H1 (cell line): ENCODE data around the gene ALPP. TPM values are rescaled to one million over a fixed set of nuclear protein-coding genes. Genes with fewer than 3 reads are reported as not detected.

Experiments
- CTCF ChIA-PET: fragments of 300-600 bp; sonication (Branson Sonifier 250); formaldehyde crosslinking; loops from one replicate; lab custom pipeline; 2021; ENCODE audit not compliant: partially characterized antibody; lab: Charles Lee
- POLR2A ChIA-PET: fragments of 300-600 bp; sonication (Branson Sonifier 250); formaldehyde crosslinking; loops from one replicate; lab custom pipeline; 2021; ENCODE audit warnings: inconsistent platforms; ENCODE audit not compliant: partially characterized antibody; lab: Charles Lee
- DNase-seq, 2 experiments: peaks; one replicate each; pipeline versions ENCODE4 v3.0.0 to v3.0.0-alpha.2; 2010 to 2022; ENCODE audit warnings: low spot score in 2 of 2, low read depth in 1 of 2, mixed read lengths in 1 of 2
- FAIRE-seq: peaks from 2 replicates; lab custom pipeline; 2011; peaks lifted over from hg19 to GRCh38; lab: Jason Lieb, UNC
- H2AFZ ChIP-seq: 2 replicates; pipeline ENCODE4 v1.8.1; 2012; ENCODE audit warnings: low read length, inconsistent platforms
- H2AK5ac ChIP-seq: 2 replicates; pipeline ENCODE4 v1.6.1; 2013; ENCODE audit warnings: low read depth, low read length
- H2BK120ac ChIP-seq: replicated peaks from 2 replicates; pipeline ENCODE3; 2013; ENCODE audit warnings: low read depth, low read length, inconsistent platforms
- H2BK12ac ChIP-seq: 2 replicates; pipeline ENCODE4 v1.6.1; 2013; ENCODE audit warnings: low read depth, low read length
- H2BK15ac ChIP-seq: 2 replicates; pipeline ENCODE4 v1.6.1; 2013; ENCODE audit warnings: low read length
- H2BK20ac ChIP-seq: 2 replicates; pipeline ENCODE4 v1.6.1; 2013; ENCODE audit warnings: low read length
- H2BK5ac ChIP-seq: 2 replicates; pipeline ENCODE4 v1.6.1; 2013; ENCODE audit warnings: low read depth, low read length
- H3K14ac ChIP-seq: 2 replicates; pipeline ENCODE4 v1.6.1; 2013; ENCODE audit warnings: inconsistent platforms; ENCODE audit not compliant: insufficient read length
- H3K18ac ChIP-seq: 2 replicates; pipeline ENCODE4 v1.6.1; 2013; ENCODE audit warnings: low read length; ENCODE audit errors: extremely low read depth
- H3K23ac ChIP-seq: 2 replicates; pipeline ENCODE4 v1.6.1; 2013; ENCODE audit warnings: inconsistent platforms; ENCODE audit not compliant: insufficient read length
- H3K23me2 ChIP-seq: 2 replicates; pipeline ENCODE4 v1.6.1; 2013; ENCODE audit warnings: low read depth, low read length
- H3K27ac ChIP-seq: 2 replicates; pipeline ENCODE4 v1.6.1; 2011; ENCODE audit warnings: low read depth, low read length, inconsistent platforms
- H3K27me3 ChIP-seq, 4 experiments: replicated peaks in 1 of 4; 1 replicate in 1 of 4; 2 replicates in 3 of 4; pipeline versions ENCODE4 v1.6.1 to v1.8.1; 2011 to 2013; ENCODE audit warnings: low read length in 3 of 4, mild to moderate bottlenecking in 3 of 4, inconsistent platforms in 2 of 4, mixed read lengths in 2 of 4, moderate library complexity in 1 of 4; ENCODE audit not compliant: control insufficient read depth in 3 of 4, insufficient read depth in 3 of 4; ENCODE audit errors: extremely low read depth in 1 of 4
- H3K36me3 ChIP-seq, 4 experiments: 2 replicates each; pipeline versions ENCODE4 v1.6.1 to v1.8.1; 2011 to 2013; ENCODE audit warnings: mild to moderate bottlenecking in 4 of 4, low read length in 3 of 4, moderate library complexity in 2 of 4, control low read depth in 1 of 4, inconsistent platforms in 1 of 4; ENCODE audit not compliant: insufficient read depth in 4 of 4, control insufficient read depth in 2 of 4
- H3K4ac ChIP-seq: replicated peaks from 2 replicates; pipeline ENCODE3; 2013; ENCODE audit warnings: low read length, low read depth, mixed read lengths, inconsistent platforms; ENCODE audit not compliant: insufficient read length
- H3K4me1 ChIP-seq, 4 experiments: replicated peaks in 1 of 4; 1 replicate in 1 of 4; 2 replicates in 3 of 4; pipeline versions ENCODE4 v1.6.1 to v1.8.1; 2011 to 2013; ENCODE audit warnings: low read length in 3 of 4, inconsistent platforms in 2 of 4, mixed read lengths in 1 of 4; ENCODE audit not compliant: insufficient read depth in 4 of 4, control insufficient read depth in 3 of 4
- H3K4me2 ChIP-seq, 2 experiments: 2 replicates each; pipeline versions ENCODE4 v1.6.1 to v1.8.1; 2011 to 2013; ENCODE audit warnings: low read depth in 2 of 2, low read length in 2 of 2, control low read depth in 1 of 2, inconsistent platforms in 1 of 2, mild to moderate bottlenecking in 1 of 2; ENCODE audit not compliant: insufficient read depth in 1 of 2
- H3K4me3 ChIP-seq, 4 experiments: fragments of 200-600, 300-600 bp in 1 of 4; sonication (generic), shearing (Covaris generic), sonication (Bioruptor Twin) in 1 of 4; 2 replicates each; pipeline versions ENCODE4 v1.5.1 to v1.8.1; 2011 to 2016; ENCODE audit warnings: low read length in 4 of 4, low read depth in 3 of 4, control low read depth in 2 of 4, inconsistent platforms in 2 of 4, mild to moderate bottlenecking in 2 of 4, mixed read lengths in 1 of 4, moderate library complexity in 1 of 4; ENCODE audit not compliant: insufficient read depth in 2 of 4; ENCODE audit errors: extremely low read depth in 1 of 4
- H3K56ac ChIP-seq: replicated peaks from 2 replicates; pipeline ENCODE3; 2013; ENCODE audit warnings: low read depth, mild to moderate bottlenecking, mixed read lengths, low read length, inconsistent platforms; ENCODE audit not compliant: insufficient read length
- H3K79me1 ChIP-seq: 2 replicates; pipeline ENCODE4 v1.6.1; 2013; ENCODE audit warnings: low read depth, low read length, control low read depth
- H3K79me2 ChIP-seq, 2 experiments: 2 replicates each; pipeline versions ENCODE4 v1.6.1 to v1.8.1; 2012 to 2013; ENCODE audit warnings: low read length in 2 of 2, mild to moderate bottlenecking in 2 of 2, inconsistent platforms in 1 of 2; ENCODE audit not compliant: insufficient read depth in 2 of 2, control insufficient read depth in 1 of 2
- H3K9ac ChIP-seq, 4 experiments: replicated peaks in 1 of 4; 1 replicate in 1 of 4; 2 replicates in 3 of 4; pipeline versions ENCODE4 v1.6.1 to v1.8.1; 2011 to 2013; ENCODE audit warnings: low read depth in 3 of 4, low read length in 3 of 4, control low read depth in 2 of 4, mild to moderate bottlenecking in 2 of 4, moderate library complexity in 2 of 4, inconsistent platforms in 1 of 4; ENCODE audit errors: extremely low read depth in 1 of 4
- H3K9me3 ChIP-seq, 2 experiments: 2 replicates each; pipeline versions ENCODE4 v1.6.1 to v1.8.1; 2012 to 2013; ENCODE audit warnings: mild to moderate bottlenecking in 2 of 2, moderate library complexity in 2 of 2, control low read depth in 1 of 2, inconsistent platforms in 1 of 2, low read depth in 1 of 2, low read length in 1 of 2, mixed read lengths in 1 of 2; ENCODE audit not compliant: insufficient read depth in 2 of 2
- H4K20me1 ChIP-seq, 2 experiments: replicated peaks in 1 of 2; 2 replicates each; pipeline versions ENCODE3 to v1.8.1; 2011 to 2013; ENCODE audit warnings: inconsistent platforms in 2 of 2, low read length in 2 of 2, mild to moderate bottlenecking in 1 of 2; ENCODE audit not compliant: insufficient read depth in 2 of 2, control insufficient read depth in 1 of 2
- H4K5ac ChIP-seq: 2 replicates; pipeline ENCODE4 v1.6.1; 2013; ENCODE audit warnings: low read length, low read depth, mixed read lengths, inconsistent platforms; ENCODE audit not compliant: insufficient read length
- H4K8ac ChIP-seq: 2 replicates; pipeline ENCODE4 v1.8.0; 2013; ENCODE audit warnings: mild to moderate bottlenecking, moderate library complexity, low read length, inconsistent platforms; ENCODE audit not compliant: insufficient read depth; ENCODE audit errors: extremely low read depth
- H4K91ac ChIP-seq: replicated peaks from 2 replicates; pipeline ENCODE3; 2013; ENCODE audit warnings: low read length, mixed read lengths, inconsistent platforms; ENCODE audit not compliant: insufficient read length
- EP300 ChIP-seq, 2 experiments: IDR thresholded peaks; 1 replicate in 1 of 2; 2 replicates in 1 of 2; pipeline ENCODE4 v1.6.1; 2011 to 2012; ENCODE audit warnings: low read depth in 2 of 2, low read length in 2 of 2, mild to moderate bottlenecking in 2 of 2, borderline replicate concordance in 1 of 2, inconsistent platforms in 1 of 2, moderate library complexity in 1 of 2
- GABPA ChIP-seq: IDR thresholded peaks from 2 replicates; pipeline ENCODE4 v1.6.1; 2011; ENCODE audit warnings: mild to moderate bottlenecking, low read length, moderate library complexity, borderline replicate concordance; ENCODE audit not compliant: insufficient read depth
- WGBS, 2 experiments: shearing (Covaris generic) in 1 of 2; methylation state at CpG; one replicate each; pipeline versions ENCODE4 v1.1.6 to v1.1.7; 2013 to 2015; ENCODE audit warnings: low lambda C conversion rate in 2 of 2, mixed read lengths in 2 of 2, inconsistent platforms in 1 of 2, low coverage in 1 of 2, missing lambda C conversion rate in 1 of 2; ENCODE audit not compliant: insufficient replicate concordance in 2 of 2, insufficient coverage in 1 of 2, insufficient read length in 1 of 2; ENCODE audit errors: extremely low coverage in 1 of 2, missing lambda C conversion rate in 1 of 2; 5-methylcytosine and 5-hydroxymethylcytosine counted together
- polyA plus RNA-seq, 7 experiments: library from polyadenylated mRNA; depleted of rRNA in 3 of 7; stranded (reverse) in 5 of 7; unstranded in 2 of 7; fragments of >200 nt in 5 of 7; fragments of 200-250 nt in 2 of 7; gene quantifications; 1 replicate in 5 of 7; 2 replicates in 1 of 7; 4 replicates in 1 of 7; pipeline versions ENCODE4 v1.2.1 to v1.2.3, GENCODE V29; 2011 to 2013; ENCODE audit warnings: missing spikeins in 2 of 7, mixed read lengths in 2 of 7
- total RNA-seq: library from RNA; stranded (reverse); fragmentation: NEBNext Ultra II Directional; extraction: Animal tissue kit (Norgen Biotek cat#: 25700); gene quantifications from 2 replicates; pipeline ENCODE4 v1.2.1, GENCODE V29; 2021
- TF ChIP-seq, protein P1 (sequence below): IDR thresholded peaks from 2 replicates; pipeline ENCODE4 v1.6.1; 2012; ENCODE audit warnings: inconsistent platforms
- TF ChIP-seq, protein P2 (sequence below): IDR thresholded peaks from 2 replicates; pipeline ENCODE4 v1.6.1; 2012; ENCODE audit warnings: inconsistent platforms

ALPP gene
- total and polyA plus RNA-seq, 2 of the 8 experiments (the other 6 are each of a cell fraction or from before 2014, with no cell fraction given), result 0.15 TPM

DNA sequence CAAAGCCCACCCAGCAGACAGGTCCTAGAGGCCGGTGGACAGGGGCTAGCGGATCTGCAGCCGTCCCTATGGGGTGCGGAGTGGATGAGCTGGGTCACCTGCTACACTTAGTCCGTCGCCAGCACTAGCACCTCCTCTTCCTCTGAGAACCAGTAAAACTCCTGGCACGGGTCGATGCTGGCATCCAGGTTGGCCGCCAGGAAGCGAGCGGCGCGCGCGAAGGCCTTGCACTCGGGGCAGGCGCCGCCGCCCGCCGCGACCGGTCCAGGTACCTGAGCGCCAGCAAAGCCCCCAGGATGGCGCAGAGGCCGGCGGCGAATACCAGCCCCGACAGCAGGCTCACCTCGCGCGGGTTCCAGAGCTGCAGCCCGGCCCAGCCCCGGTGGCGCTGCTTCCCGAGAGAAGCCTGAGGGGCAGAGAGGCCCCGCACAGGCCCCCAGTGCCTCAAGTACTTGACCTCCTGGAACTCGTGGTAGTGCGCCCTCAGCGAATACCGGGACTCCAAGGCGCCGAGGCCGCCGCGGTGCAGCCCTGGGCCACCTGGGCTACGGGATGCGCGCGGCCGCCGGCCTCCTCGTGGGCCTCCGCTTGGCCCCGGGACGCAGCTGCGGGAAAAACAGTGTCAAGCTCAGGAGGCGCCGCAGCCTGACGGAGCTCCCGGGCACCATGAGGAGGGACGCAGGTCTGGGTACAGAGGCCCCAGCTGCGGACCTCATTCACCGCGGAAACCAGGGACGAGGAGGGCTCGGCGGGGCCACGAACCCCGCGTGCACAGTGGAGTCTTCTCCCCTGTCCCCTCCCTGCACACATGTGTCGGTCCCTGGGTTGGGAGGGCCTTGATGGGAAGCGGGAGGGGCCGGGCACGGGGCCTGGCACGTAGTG is 27.5 kb upstream of the ALPP start:
- H3K23me2 ChIP-seq, result peaks cover 2% of the 10 kb centered on the region
- FAIRE-seq, result no peak
- peaks cover 25 to 47% (median 33%) of the 10 kb centered on the region in 4 experiments; a peak in 6 of 7 replicates for H3K27me3 ChIP-seq
- no peak overlapping the region for H2BK120ac ChIP-seq
- no peaks in the 10 kb centered on the region for H3K79me1 ChIP-seq
- no peak overlapping the region for H2BK12ac ChIP-seq
- H3K4me3 ChIP-seq, result peak overlapping the region in 2 of 4 experiments; percentile 6 to 52; a peak in 4 of 8 replicates
- H3K23ac ChIP-seq, result no peak overlapping the region
- H3K4ac ChIP-seq, result no peak overlapping the region
- no peak overlapping the region for H4K91ac ChIP-seq
- no peaks in the 10 kb centered on the region for H4K20me1 ChIP-seq
- peak overlapping the region; percentile 52 to 67 for H3K4me2 ChIP-seq
- DNase-seq, result peak in 1 of 2 experiments; percentile 54
- H3K27ac ChIP-seq, result no peak overlapping the region
- no peak overlapping the region for H2AK5ac ChIP-seq
- H2BK20ac ChIP-seq, result no peak overlapping the region
- CTCF ChIA-PET, result interaction anchor here (0.7 to 8.8 kb wide), 12 partner anchors 11 to 450 kb away, joined by 3 to 100 read pairs (median 4); no protein-coding TSS in a partner anchor
- 47% methylated on average over 55 of the region's 76 CpGs; no CpG with 5 or more reads in 1 of the 2 experiments for WGBS, 2 experiments
- H3K9ac ChIP-seq, result no peak overlapping the region
- no peak overlapping the region for H3K14ac ChIP-seq
- no peak overlapping the region for H2BK5ac ChIP-seq
- H3K56ac ChIP-seq, result no peak overlapping the region
- peaks cover 0 to 4% (median 2%) of the 10 kb centered on the region in 4 experiments; a peak in 3 of 7 replicates for H3K4me1 ChIP-seq
- H3K9me3 ChIP-seq, result peaks cover 6 to 8% of the 10 kb centered on the region in 2 experiments; a peak in 2 of 4 replicates
- POLR2A ChIA-PET, result interaction anchor here (0.6 to 1.3 kb wide), 3 partner anchors 17 to 557 kb away, joined by 3 to 4 read pairs (median 3); no protein-coding TSS in a partner anchor
- TF ChIP-seq, protein P1, sequence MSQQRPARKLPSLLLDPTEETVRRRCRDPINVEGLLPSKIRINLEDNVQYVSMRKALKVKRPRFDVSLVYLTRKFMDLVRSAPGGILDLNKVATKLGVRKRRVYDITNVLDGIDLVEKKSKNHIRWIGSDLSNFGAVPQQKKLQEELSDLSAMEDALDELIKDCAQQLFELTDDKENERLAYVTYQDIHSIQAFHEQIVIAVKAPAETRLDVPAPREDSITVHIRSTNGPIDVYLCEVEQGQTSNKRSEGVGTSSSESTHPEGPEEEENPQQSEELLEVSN, result peak; percentile 45; the same call in 1 of the 2 replicates
- TF ChIP-seq GABPA, result 0 out of 2 replicates have a peak, but pooled peaks have one; percentile 43
- TF ChIP-seq, protein P2, sequence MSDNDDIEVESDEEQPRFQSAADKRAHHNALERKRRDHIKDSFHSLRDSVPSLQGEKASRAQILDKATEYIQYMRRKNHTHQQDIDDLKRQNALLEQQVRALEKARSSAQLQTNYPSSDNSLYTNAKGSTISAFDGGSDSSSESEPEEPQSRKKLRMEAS, result peak; percentile 58; the same call in 1 of the 2 replicates
- TF ChIP-seq EP300 (IDR thresholded peaks at IDR 0.05; ENCODE audit: borderline replicate concordance in 1 of 2, low read depth in 2 of 2, low read length in 2 of 2), result no peak
- H3K79me2 ChIP-seq, result no peaks in the 10 kb centered on the region
- peaks cover 0 to 5% (median 0%) of the 10 kb centered on the region in 4 experiments; a peak in 1 of 8 replicates for H3K36me3 ChIP-seq
- peak overlapping the region; percentile 24; the same call in 1 of the 2 replicates for H2AFZ ChIP-seq
- peak overlapping the region; percentile 86; the same call in 1 of the 2 replicates for H4K8ac ChIP-seq
- H2BK15ac ChIP-seq, result no peak overlapping the region
- no peak overlapping the region for H3K18ac ChIP-seq
- no peak overlapping the region for H4K5ac ChIP-seq
